Measurements from ENCODE around the gene LDLRAD4.

GRCh38 chr18:13617826-13618515 lies 399.4 kb downstream of the LDLRAD4 start:
- TF ChIP-seq CTCF (IDR thresholded peaks at IDR 0.05) (no peak), POLR2A (IDR thresholded peaks at IDR 0.05; ENCODE audit: low read depth) (no peak)
